Measurements from ENCODE around the gene SLC7A4.
"Not testable (repeated sequence)": the region's sequence is repeated elsewhere in the genome, so short reads cannot be mapped to it uniquely, and the experiment has no call there.

Gene SLC7A4

GRCh38 chr22:21032037-21032867, at the start of gene SLC7A4:
Gene SLC7A4 (minus strand): TSS chr22:21032561. CDS start chr22:21031812, 749 bp downstream.
- no peak for DNase-seq

- DNase-seq: no peak
These were observed 48.2 kb upstream of the SLC7A4 start for GRCh38 chr22:21080435-21081137.

- no peak for DNase-seq
These were observed 47.1 kb upstream of the SLC7A4 start for GRCh38 chr22:21079493-21079892.

GRCh38 chr22:21078916-21079315, 46.6 kb upstream of the SLC7A4 start:
- no peak for DNase-seq

GRCh38 chr22:21077884-21078508, 45.6 kb upstream of the SLC7A4 start:
- DNase-seq: no peak

GRCh38 chr22:21076912-21077625, 44.7 kb upstream of the SLC7A4 start:
- no peak for DNase-seq

GRCh38 chr22:21075516-21076138, 43.3 kb upstream of the SLC7A4 start:
- no peak for DNase-seq

GRCh38 chr22:21074102-21074715, 41.8 kb upstream of the SLC7A4 start:
- DNase-seq: no peak

- DNase-seq: no peak
These were observed 41.1 kb upstream of the SLC7A4 start for GRCh38 chr22:21073482-21073881.

- no peak for DNase-seq
These were observed 40.7 kb upstream of the SLC7A4 start for GRCh38 chr22:21073023-21073422.

- not testable (repeated sequence) for DNase-seq
These were observed 39.4 kb upstream of the SLC7A4 start for GRCh38 chr22:21071796-21072195.

- DNase-seq: no peak
These were observed 38.6 kb upstream of the SLC7A4 start for GRCh38 chr22:21070690-21071615.

- no peak for DNase-seq
These were observed 37.0 kb upstream of the SLC7A4 start for GRCh38 chr22:21069375-21069774.

- no peak for DNase-seq
These were observed 36.4 kb upstream of the SLC7A4 start for GRCh38 chr22:21068681-21069276.

- no peak for DNase-seq
These were observed 35.7 kb upstream of the SLC7A4 start for GRCh38 chr22:21067901-21068680.

GRCh38 chr22:21067075-21067900, 34.9 kb upstream of the SLC7A4 start:
- DNase-seq: no peak

- no peak for DNase-seq
These were observed 32.8 kb upstream of the SLC7A4 start for GRCh38 chr22:21064917-21065864.

GRCh38 chr22:21064425-21064824, 32.1 kb upstream of the SLC7A4 start:
- not testable (repeated sequence) for DNase-seq

Data from activated T-cell treated with anti-CD3 and anti-CD28 coated beads for 4 hours (primary cell).